ENCODE data around the gene RFX6.

The RFX6 gene

GRCh38 chr6:116894669-116895068, 17.6 kb downstream of the RFX6 start:
- no peak for DNase-seq

GRCh38 chr6:116895935-116896334, 18.9 kb downstream of the RFX6 start:
- DNase-seq = no peak

GRCh38 chr6:116902634-116903033, 25.6 kb downstream of the RFX6 start:
- no peak for DNase-seq

GRCh38 chr6:116922853-116923548, 46.0 kb downstream of the RFX6 start:
- DNase-seq = no peak

GRCh38 chr6:116924245-116924644, 47.2 kb downstream of the RFX6 start:
- no peak for DNase-seq

- peak; percentile 42 for DNase-seq
Observed at GRCh38 chr6:116925088-116925794, 48.2 kb downstream of the RFX6 start.

GRCh38 chr6:116928677-116929076, 51.6 kb downstream of the RFX6 start:
- DNase-seq = no peak

GRCh38 chr6:116929825-116930224, 52.8 kb downstream of the RFX6 start:
- no peak for DNase-seq

- no peak for DNase-seq
Observed at GRCh38 chr6:116931456-116931855, 54.4 kb downstream of the RFX6 start.

GRCh38 chr6:116932496-116932895, 55.5 kb downstream of the RFX6 start:
- DNase-seq = no peak

GRCh38 chr6:116933485-116933884, 56.4 kb downstream of the RFX6 start:
- DNase-seq = no peak

GRCh38 chr6:116938305-116938704, 61.3 kb downstream of the RFX6 start:
- DNase-seq = no peak

- no peak for DNase-seq
Observed at GRCh38 chr6:116941727-116942126, 64.7 kb downstream of the RFX6 start.

- no peak for DNase-seq
Observed at GRCh38 chr6:116945809-116946208, 68.8 kb downstream of the RFX6 start.

- DNase-seq = no peak
Observed at GRCh38 chr6:116948533-116949304, 71.7 kb downstream of the RFX6 start.

- no peak for DNase-seq
Observed at GRCh38 chr6:116949964-116950363, 72.9 kb downstream of the RFX6 start.

- DNase-seq = no peak
Observed at GRCh38 chr6:116954335-116954734, 77.3 kb downstream of the RFX6 start.

- DNase-seq = no peak
Observed at GRCh38 chr6:116954938-116955337, 77.9 kb downstream of the RFX6 start.

- no peak for DNase-seq
Observed at GRCh38 chr6:116955773-116956172, 78.7 kb downstream of the RFX6 start.

- DNase-seq = peak; percentile 18
Observed at GRCh38 chr6:116963972-116964371, 86.9 kb downstream of the RFX6 start.

- no peak for DNase-seq
Observed at GRCh38 chr6:116966675-116967576, 89.9 kb downstream of the RFX6 start.

GRCh38 chr6:116969211-116969863, 92.3 kb downstream of the RFX6 start:
- DNase-seq = peak; percentile 80
